IPS-15b (cell line): ENCODE data around the gene ZNF211.

Experiments used
- H3K27me3 ChIP-seq: one replicate; pipeline ENCODE4 v1.6.1; 2013; ENCODE audit warnings: low read length; ENCODE audit not compliant: control insufficient read depth, insufficient read depth
- H3K36me3 ChIP-seq: one replicate; pipeline ENCODE4 v1.6.1; 2013; ENCODE audit warnings: low read length; ENCODE audit not compliant: control insufficient read depth, insufficient read depth
- H3K4me1 ChIP-seq: one replicate; pipeline ENCODE4 v1.6.1; 2013; ENCODE audit warnings: mild to moderate bottlenecking, low read length; ENCODE audit not compliant: control insufficient read depth, insufficient read depth
- H3K4me3 ChIP-seq: one replicate; pipeline ENCODE4 v1.5.1; 2013; ENCODE audit warnings: low read depth, low read length
- H3K9ac ChIP-seq: one replicate; pipeline ENCODE4 v1.6.1; 2013; ENCODE audit warnings: low read depth, mild to moderate bottlenecking, low read length
- H3K9me3 ChIP-seq: one replicate; pipeline ENCODE4 v1.6.1; 2013; ENCODE audit warnings: mild to moderate bottlenecking, low read length; ENCODE audit not compliant: control insufficient read depth, insufficient read depth

The ZNF211 gene

GRCh38 chr19:57664269-57665127 lies 31.5 kb downstream of the ZNF211 start:
- Histone ChIP-seq H3K4me1 (peaks cover 2% of the 10 kb centered on the region), H3K9ac (peak overlapping the region; percentile 47), H3K4me3 (peak overlapping the region; percentile 52), H3K27me3 (peaks cover 27% of the 10 kb centered on the region), H3K9me3 (no peaks in the 10 kb centered on the region), H3K36me3 (no peaks in the 10 kb centered on the region)

GRCh38 chr19:57665261-57665806 lies 32.4 kb downstream of the ZNF211 start:
- no peak overlapping the region for H3K4me3 ChIP-seq
- no peaks in the 10 kb centered on the region for H3K9me3 ChIP-seq
- H3K27me3 ChIP-seq = peaks cover 19% of the 10 kb centered on the region
- no peaks in the 10 kb centered on the region for H3K36me3 ChIP-seq
- H3K9ac ChIP-seq = no peak overlapping the region
- peaks cover 2% of the 10 kb centered on the region for H3K4me1 ChIP-seq

DNA sequence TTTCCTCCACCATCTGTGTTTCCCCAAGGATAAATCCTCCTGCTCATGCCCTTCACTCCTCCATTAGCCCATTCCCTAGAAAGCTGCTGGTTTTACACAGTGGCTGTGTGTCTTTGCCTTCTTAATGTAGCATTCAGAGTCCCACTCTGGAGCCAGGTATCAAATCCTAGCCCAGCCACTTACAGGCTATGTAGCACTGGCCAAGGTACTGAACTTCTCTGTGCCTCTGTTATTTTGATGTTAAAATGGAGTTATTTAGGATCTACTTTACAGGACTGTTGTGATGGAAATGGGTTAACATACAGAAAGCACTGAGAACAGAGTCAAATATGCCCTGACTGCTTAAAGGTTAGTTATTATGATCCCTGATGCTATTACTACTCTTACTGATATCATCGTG lies 34.3 kb downstream of the ZNF211 start:
- peaks cover 14% of the 10 kb centered on the region for H3K27me3 ChIP-seq
- H3K36me3 ChIP-seq = no peaks in the 10 kb centered on the region
- no peak overlapping the region for H3K4me3 ChIP-seq

GRCh38 chr19:57668635-57669034 lies 35.7 kb downstream of the ZNF211 start, which contains the start of gene ZSCAN4:
Gene ZSCAN4, plus strand, starts transcription at chr19:57668935. Its CDS starts 7,211 bp downstream, at chr19:57676146.
- H3K36me3 ChIP-seq = no peaks in the 10 kb centered on the region
- H3K4me3 ChIP-seq = no peak within 1 kb of the TSS
- H3K27me3 ChIP-seq = peaks cover 11% of the 10 kb centered on the region
- H3K4me1 ChIP-seq = peaks cover 2% of the 10 kb centered on the region
- H3K9ac ChIP-seq = no peak within 1 kb of the TSS
- no peaks in the 10 kb centered on the region for H3K9me3 ChIP-seq

More for the DNA sequence above, 34.3 kb downstream of the ZNF211 start:
- no peak overlapping the region for H3K9ac ChIP-seq
- peaks cover 2% of the 10 kb centered on the region for H3K4me1 ChIP-seq
- H3K9me3 ChIP-seq = no peaks in the 10 kb centered on the region

GRCh38 chr19:57671124-57671895 lies 38.3 kb downstream of the ZNF211 start:
- H3K9ac ChIP-seq = no peak overlapping the region
- H3K4me1 ChIP-seq = no peaks in the 10 kb centered on the region
- H3K36me3 ChIP-seq = no peaks in the 10 kb centered on the region
- H3K9me3 ChIP-seq = no peaks in the 10 kb centered on the region
- peaks cover 7% of the 10 kb centered on the region for H3K27me3 ChIP-seq
- H3K4me3 ChIP-seq = no peak overlapping the region

DNA sequence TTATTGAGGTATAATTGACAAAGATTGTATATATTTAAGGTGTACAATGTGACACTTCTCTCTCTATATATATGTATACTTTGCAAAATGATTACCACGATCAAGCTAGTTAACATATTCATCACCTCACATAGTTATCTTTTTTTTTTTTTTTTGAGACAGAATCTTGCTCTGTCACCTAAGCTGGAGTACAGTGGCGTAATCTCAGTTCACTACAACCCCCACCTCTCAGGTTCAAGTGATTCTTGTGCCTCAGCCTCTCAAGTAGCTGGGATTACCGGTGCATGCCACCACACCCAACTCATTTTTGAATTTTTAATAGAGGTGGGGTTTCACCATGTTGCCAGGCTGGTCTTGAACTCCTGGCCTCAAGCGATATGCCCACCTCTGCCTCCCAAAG lies 39.5 kb downstream of the ZNF211 start:
- H3K4me1 ChIP-seq = no peaks in the 10 kb centered on the region
- H3K9ac ChIP-seq = no peak overlapping the region
- no peaks in the 10 kb centered on the region for H3K36me3 ChIP-seq
- no peaks in the 10 kb centered on the region for H3K9me3 ChIP-seq
- H3K4me3 ChIP-seq = no peak overlapping the region
- peaks cover 7% of the 10 kb centered on the region for H3K27me3 ChIP-seq

DNA sequence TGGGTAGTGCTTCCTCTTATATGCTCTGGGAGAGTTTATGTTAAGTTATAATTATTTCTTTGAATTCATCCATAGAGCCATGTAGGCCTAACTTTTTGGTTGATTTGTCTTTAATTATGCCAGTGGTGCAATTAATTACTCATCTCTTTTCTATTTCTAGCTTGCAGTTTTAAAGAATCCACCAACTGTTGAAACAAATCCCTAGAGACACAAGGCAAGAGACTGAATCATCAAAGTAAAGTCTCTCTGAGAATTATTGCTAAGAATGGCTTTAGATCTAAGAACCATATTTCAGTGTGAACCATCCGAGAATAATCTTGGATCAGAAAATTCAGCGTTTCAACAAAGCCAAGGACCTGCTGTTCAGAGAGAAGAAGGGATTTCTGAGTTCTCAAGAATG lies 42.9 kb downstream of the ZNF211 start:
- Histone ChIP-seq H3K27me3 (peaks cover 19% of the 10 kb centered on the region), H3K36me3 (no peaks in the 10 kb centered on the region)

DNA sequence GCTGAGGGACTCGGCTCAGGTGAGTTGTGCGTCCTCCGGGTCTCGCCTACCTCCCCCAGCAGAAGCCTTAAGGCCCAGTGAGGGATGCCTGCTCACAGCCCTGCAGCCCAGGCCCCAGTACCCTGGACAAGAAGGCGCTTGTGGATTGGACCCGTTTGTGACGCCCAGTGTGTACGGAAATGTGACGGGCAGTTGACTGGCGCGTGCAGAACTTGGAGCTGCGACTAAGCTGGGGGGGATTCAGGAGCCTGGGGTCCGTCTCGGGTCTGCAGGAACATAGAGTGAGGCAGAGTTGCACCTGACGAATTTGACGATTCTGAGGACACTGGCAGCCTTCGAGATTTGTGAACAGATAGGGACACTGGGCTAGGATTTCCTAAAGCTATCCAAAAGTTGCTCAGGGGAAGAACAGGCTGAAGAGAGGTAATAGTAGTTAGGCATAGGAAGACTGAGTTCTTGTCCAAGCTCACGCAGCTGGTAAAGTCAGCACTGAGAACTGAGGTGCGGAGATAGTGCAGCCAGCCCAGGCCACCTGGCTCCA lies 49.3 kb downstream of the ZNF211 start:
- no peaks in the 10 kb centered on the region for H3K4me1 ChIP-seq
- H3K36me3 ChIP-seq = peaks cover 39% of the 10 kb centered on the region
- peak overlapping the region; percentile 91 for H3K9ac ChIP-seq
- peaks cover 18% of the 10 kb centered on the region for H3K9me3 ChIP-seq
- peak overlapping the region; percentile 79 for H3K4me3 ChIP-seq
- H3K27me3 ChIP-seq = peaks cover 14% of the 10 kb centered on the region

More for the DNA sequence above, 42.9 kb downstream of the ZNF211 start:
- H3K9ac ChIP-seq = no peak overlapping the region
- H3K4me1 ChIP-seq = no peaks in the 10 kb centered on the region
- H3K9me3 ChIP-seq = no peaks in the 10 kb centered on the region
- no peak overlapping the region for H3K4me3 ChIP-seq

DNA sequence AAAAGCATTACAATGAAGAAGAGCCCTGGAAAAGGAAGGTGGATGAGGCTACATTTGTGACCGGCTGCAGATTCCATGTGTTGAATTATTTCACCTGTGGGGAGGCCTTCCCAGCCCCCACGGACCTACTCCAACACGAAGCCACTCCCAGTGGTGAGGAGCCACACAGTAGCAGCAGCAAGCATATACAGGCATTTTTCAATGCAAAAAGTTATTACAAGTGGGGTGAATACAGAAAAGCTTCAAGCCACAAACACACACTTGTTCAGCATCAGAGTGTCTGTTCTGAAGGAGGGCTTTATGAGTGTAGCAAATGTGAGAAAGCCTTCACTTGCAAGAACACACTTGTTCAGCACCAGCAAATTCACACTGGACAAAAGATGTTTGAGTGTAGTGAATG lies 53.8 kb downstream of the ZNF211 start:
- Histone ChIP-seq H3K9ac (no peak overlapping the region), H3K4me1 (no peaks in the 10 kb centered on the region), H3K4me3 (no peak overlapping the region), H3K36me3 (peaks cover 53% of the 10 kb centered on the region), H3K27me3 (no peaks in the 10 kb centered on the region), H3K9me3 (peaks cover 37% of the 10 kb centered on the region)

DNA sequence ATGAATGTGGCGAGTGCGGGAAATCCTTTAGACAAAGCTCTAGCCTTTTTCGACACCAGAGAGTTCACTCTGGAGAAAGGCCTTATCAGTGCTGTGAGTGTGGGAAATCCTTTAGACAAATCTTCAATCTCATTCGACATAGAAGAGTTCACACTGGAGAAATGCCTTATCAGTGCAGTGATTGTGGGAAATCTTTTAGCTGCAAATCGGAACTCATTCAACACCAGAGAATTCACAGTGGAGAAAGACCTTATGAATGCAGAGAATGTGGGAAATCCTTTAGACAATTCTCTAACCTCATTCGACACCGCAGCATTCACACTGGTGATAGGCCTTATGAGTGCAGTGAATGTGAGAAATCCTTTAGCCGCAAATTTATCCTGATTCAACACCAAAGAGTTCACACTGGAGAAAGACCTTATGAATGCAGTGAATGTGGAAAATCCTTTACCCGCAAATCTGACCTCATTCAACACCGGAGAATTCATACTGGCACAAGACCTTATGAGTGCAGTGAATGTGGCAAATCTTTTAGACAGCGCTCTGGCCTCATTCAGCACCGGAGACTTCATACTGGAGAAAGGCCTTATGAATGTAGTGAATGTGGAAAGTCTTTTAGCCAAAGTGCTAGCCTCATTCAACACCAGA lies 54.5 kb downstream of the ZNF211 start:
- Histone ChIP-seq H3K9ac (no peak overlapping the region), H3K27me3 (no peaks in the 10 kb centered on the region), H3K9me3 (peaks cover 37% of the 10 kb centered on the region), H3K36me3 (peaks cover 53% of the 10 kb centered on the region), H3K4me1 (no peaks in the 10 kb centered on the region), H3K4me3 (no peak overlapping the region)
